A549 (cell line): Measurements from ENCODE around the gene NTRK2. TPM values are rescaled to one million over a fixed set of nuclear protein-coding genes. Genes with fewer than 3 reads are reported as not detected.

ENCODE experiments used
- ATAC-seq, 2 experiments: fragments of 200-7000 bp in 1 of 2; fragments of >200 bp in 1 of 2; cut with Nextera tagmentation in 1 of 2; cut with Tn5 transposase in 1 of 2; 3 replicates each; pipeline versions ENCODE4 v1.8.0 to v1.9.1; 2018 to 2020; ENCODE audit warnings: mild to moderate bottlenecking in 1 of 2, moderate library complexity in 1 of 2
- CTCF ChIA-PET: fragments of 300-600 bp; sonication (Branson Sonifier 250); formaldehyde crosslinking; extraction: SDS; loops from one replicate; lab custom pipeline; 2021; ENCODE audit warnings: antibody characterized with exemption, inconsistent platforms; lab: Yijun Ruan, JAX
- POLR2A ChIA-PET: fragments of 350-600 bp; formaldehyde crosslinking; extraction: SDS; loops from one replicate; lab custom pipeline; 2021; ENCODE audit warnings: antibody characterized with exemption, inconsistent platforms; lab: Yijun Ruan, JAX
- DNase-seq, 2 experiments: peaks; one replicate each; pipeline versions ENCODE4 v3.0.0 to v3.0.0-alpha.2; 2011 to 2016; ENCODE audit warnings: low read depth in 1 of 2, low spot score in 1 of 2
- FAIRE-seq: peaks from 2 replicates; lab custom pipeline; 2011; peaks lifted over from hg19 to GRCh38; lab: Jason Lieb, UNC
- H3K27ac ChIP-seq, 2 experiments: fragments of >200 bp; sonication (Bioruptor Twin); formaldehyde crosslinking; 3 replicates each; pipeline ENCODE4 v1.5.1; 2016 to 2017
- H3K4me1 ChIP-seq: fragments of >200 bp; sonication (Bioruptor Twin); formaldehyde crosslinking; 3 replicates; pipeline ENCODE4 v1.6.1; 2016
- H3K4me2 ChIP-seq: fragments of >200 bp; sonication (Bioruptor Twin); formaldehyde crosslinking; 3 replicates; pipeline ENCODE4 v1.6.1; 2016
- H3K4me3 ChIP-seq: fragments of >200 bp; sonication (Bioruptor Twin); formaldehyde crosslinking; 3 replicates; pipeline ENCODE4 v1.5.1; 2016
- H3K9me3 ChIP-seq: fragments of >200 bp; sonication (Bioruptor Twin); formaldehyde crosslinking; 3 replicates; pipeline ENCODE4 v1.6.1; 2016
- BHLHE40 ChIP-seq: IDR thresholded peaks from 2 replicates; pipeline ENCODE4 v1.6.1; 2012; ENCODE audit warnings: low read depth, low read length, inconsistent platforms
- CBX2 ChIP-seq: fragments of 200-600 bp; sonication (generic); IDR thresholded peaks from 2 replicates; pipeline ENCODE4 v1.6.1; 2016; ENCODE audit warnings: low read depth, mild to moderate bottlenecking, borderline replicate concordance
- CEBPB ChIP-seq, 2 experiments: fragments of >200 bp in 1 of 2; sonication (Bioruptor Twin) in 1 of 2; formaldehyde crosslinking in 1 of 2; IDR thresholded peaks; 2 replicates each; pipeline ENCODE4 v1.6.1; 2012 to 2016
- CTCF ChIP-seq: fragments of >200 bp; sonication (Bioruptor Twin); formaldehyde crosslinking; IDR thresholded peaks from 3 replicates; pipeline ENCODE4 v1.5.1; 2016
- ELK1 ChIP-seq: fragments of 150-350 bp; IDR thresholded peaks from 2 replicates; pipeline ENCODE4 v1.6.1; 2014; ENCODE audit warnings: low read depth, mild to moderate bottlenecking, low read length
- EP300 ChIP-seq, 2 experiments: fragments of >200 bp; sonication (Bioruptor Twin); formaldehyde crosslinking; IDR thresholded peaks; 2 replicates in 1 of 2; 3 replicates in 1 of 2; pipeline ENCODE4 v1.6.1; 2016 to 2017
- FOSB ChIP-seq: fragments of 250-450 bp; sonication (Bioruptor Pico); IDR thresholded peaks from 2 replicates; pipeline ENCODE4 v1.5.0; 2020; ENCODE audit warnings: mild to moderate bottlenecking, moderate library complexity
- HDAC2 ChIP-seq: fragments of 200-600 bp; sonication (generic); IDR thresholded peaks from 2 replicates; pipeline ENCODE4 v1.6.1; 2016
- HEYL ChIP-seq: fragments of 250-450 bp; sonication (Bioruptor Pico); IDR thresholded peaks from 2 replicates; pipeline ENCODE4 v1.8.0; 2021; ENCODE audit warnings: mild to moderate bottlenecking, moderate library complexity
- HOXB13 ChIP-seq: fragments of 250-450 bp; sonication (Bioruptor Pico); IDR thresholded peaks from 2 replicates; pipeline ENCODE4 v1.5.0; 2020; ENCODE audit warnings: low read depth, mild to moderate bottlenecking, moderate library complexity
- JUN ChIP-seq, 2 experiments: fragments of >200 bp; sonication (Bioruptor Twin); formaldehyde crosslinking; IDR thresholded peaks; 2 replicates in 1 of 2; 3 replicates in 1 of 2; pipeline ENCODE4 v1.6.1; 2016 to 2017
- JUNB ChIP-seq: fragments of >200 bp; sonication (Bioruptor Twin); formaldehyde crosslinking; IDR thresholded peaks from 2 replicates; pipeline ENCODE4 v1.6.1; 2016
- KDM5A ChIP-seq: fragments of 200-600 bp; sonication (generic); IDR thresholded peaks from 2 replicates; pipeline ENCODE4 v1.6.1; 2016; ENCODE audit warnings: antibody characterized with exemption, mild to moderate bottlenecking
- NFE2L2 ChIP-seq: fragments of 150-350 bp; conservative IDR thresholded peaks from 2 replicates; pipeline ENCODE4 v1.6.1; 2014; ENCODE audit warnings: low read length
- RARB ChIP-seq: fragments of 250-450 bp; sonication (Bioruptor Pico); IDR thresholded peaks from 2 replicates; pipeline ENCODE4 v1.8.0; 2021; ENCODE audit warnings: mild to moderate bottlenecking, moderate library complexity
- TFCP2L1 ChIP-seq: fragments of 250-450 bp; sonication (Bioruptor Pico); IDR thresholded peaks from 2 replicates; pipeline ENCODE4 v1.5.0; 2021; ENCODE audit warnings: mild to moderate bottlenecking
- TP53 ChIP-seq: fragments of 250-450 bp; sonication (Bioruptor Pico); IDR thresholded peaks from 2 replicates; pipeline ENCODE4 v1.5.0; 2021; ENCODE audit warnings: mild to moderate bottlenecking, moderate library complexity
- USF2 ChIP-seq: fragments of 450-650 bp; IDR thresholded peaks from 2 replicates; pipeline ENCODE4 v1.6.1; 2014; ENCODE audit warnings: antibody characterized with exemption
- ZC3H11A ChIP-seq: fragments of 450-650 bp; IDR thresholded peaks from 2 replicates; pipeline ENCODE4 v1.6.1; 2014; ENCODE audit warnings: antibody characterized with exemption, mild to moderate bottlenecking
- ZFP36 ChIP-seq: fragments of 450-650 bp; IDR thresholded peaks from 2 replicates; pipeline ENCODE4 v1.6.1; 2014; ENCODE audit warnings: borderline replicate concordance; ENCODE audit not compliant: partially characterized antibody
- WGBS: methylation state at CpG from one replicate; pipeline ENCODE4 v1.1.6; 2017; ENCODE audit errors: missing lambda C conversion rate; 5-methylcytosine and 5-hydroxymethylcytosine counted together
- polyA plus RNA-seq, 4 experiments: library from polyadenylated mRNA; depleted of rRNA in 3 of 4; stranded (reverse); fragments of >200 nt; fragmentation: RNase III in 1 of 4; extraction: RNeasy Plus Mini Kit Qiagen cat#74134 plus additional on column Dnase treatment in 1 of 4; gene quantifications; 2 replicates in 3 of 4; 3 replicates in 1 of 4; pipeline ENCODE4 v1.2.3, GENCODE V29; 2011 to 2017
- TF ChIP-seq, protein P1 (sequence below): fragments of 250-450 bp; sonication (Bioruptor Pico); IDR thresholded peaks from 2 replicates; pipeline ENCODE4 v1.5.0; 2020; ENCODE audit warnings: low read depth, mild to moderate bottlenecking, moderate library complexity

The NTRK2 gene
- polyA plus RNA-seq, 2 of the 4 experiments (the other 2 are of a cell fraction), result 0.03 TPM

DNA sequence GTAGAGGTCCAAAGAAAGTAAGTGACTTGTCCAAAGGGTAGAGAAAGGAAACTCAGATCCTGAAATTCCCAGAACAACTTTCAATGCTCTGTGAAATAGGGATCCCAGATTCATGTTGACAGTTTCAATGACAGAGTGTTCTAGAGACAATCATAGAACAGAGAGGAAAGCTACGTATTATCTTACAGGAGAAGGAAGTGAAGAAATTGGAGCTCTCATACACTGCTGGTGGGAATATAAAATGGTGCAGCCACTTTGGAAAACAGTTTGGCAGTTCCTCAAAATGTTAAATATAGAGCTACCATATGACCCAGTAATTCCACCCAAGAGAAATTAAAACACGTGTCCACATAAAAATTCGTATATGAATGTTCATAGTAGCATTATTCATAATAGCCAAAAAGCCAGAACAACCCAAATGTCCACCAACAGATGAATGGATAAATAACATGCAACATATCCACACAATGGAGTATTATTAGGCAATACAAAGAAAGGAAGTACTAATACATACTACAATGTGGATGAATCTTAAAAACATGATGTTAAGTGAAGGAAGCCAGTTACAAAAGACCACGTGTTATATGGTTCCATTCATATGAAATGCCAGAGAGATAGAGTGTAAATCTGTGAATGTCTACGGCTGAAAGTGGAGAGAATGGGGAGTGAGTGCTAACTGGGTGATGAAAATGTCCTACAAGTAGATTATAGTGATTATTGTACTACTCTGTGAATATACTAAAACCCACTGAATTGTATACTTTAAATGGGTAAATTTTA, 197.1 kb downstream of the NTRK2 start:
- CTCF ChIA-PET, result interaction anchor here (0.9 kb wide), 1 partner anchor 14 kb away, joined by 3 read pairs; no protein-coding TSS in a partner anchor
- WGBS, result 32% methylated on average over 5 of the region's 5 CpGs

DNA sequence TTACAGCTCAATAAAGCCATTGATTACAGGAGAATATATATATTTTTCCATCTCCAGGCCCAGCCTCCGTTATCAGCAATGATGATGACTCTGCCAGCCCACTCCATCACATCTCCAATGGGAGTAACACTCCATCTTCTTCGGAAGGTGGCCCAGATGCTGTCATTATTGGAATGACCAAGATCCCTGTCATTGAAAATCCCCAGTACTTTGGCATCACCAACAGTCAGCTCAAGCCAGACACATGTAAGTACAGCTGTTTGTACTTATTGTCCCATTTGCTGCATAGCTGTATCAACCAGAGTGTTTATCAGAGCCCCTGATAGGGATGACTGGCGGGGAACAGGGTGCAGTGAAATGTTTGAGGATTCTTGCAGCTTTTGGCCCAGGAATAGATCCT, 197.7 kb downstream of the NTRK2 start:
- CTCF ChIA-PET, result interaction anchor here (0.9 kb wide), 1 partner anchor 15 kb away, joined by 3 read pairs; no protein-coding TSS in a partner anchor
- TF ChIP-seq EP300 (IDR thresholded peaks at IDR 0.05) (no peak), TP53 (no peak), ZC3H11A (no peak), HDAC2 (no peak), HEYL (CRISPR knock-in tag) (no peak), CEBPB (IDR thresholded peaks at IDR 0.05) (no peak), TFCP2L1 (CRISPR knock-in tag) (no peak), ELK1 (no peak), NFE2L2 (no peak), CBX2 (no peak), ZFP36 (no peak), FOSB (CRISPR knock-in tag) (no peak), JUNB (no peak), HOXB13 (CRISPR knock-in tag) (no peak), RARB (no peak), USF2 (no peak), JUN (IDR thresholded peaks at IDR 0.05) (no peak), KDM5A (no peak), CTCF (no peak)
- TF ChIP-seq, protein P1, sequence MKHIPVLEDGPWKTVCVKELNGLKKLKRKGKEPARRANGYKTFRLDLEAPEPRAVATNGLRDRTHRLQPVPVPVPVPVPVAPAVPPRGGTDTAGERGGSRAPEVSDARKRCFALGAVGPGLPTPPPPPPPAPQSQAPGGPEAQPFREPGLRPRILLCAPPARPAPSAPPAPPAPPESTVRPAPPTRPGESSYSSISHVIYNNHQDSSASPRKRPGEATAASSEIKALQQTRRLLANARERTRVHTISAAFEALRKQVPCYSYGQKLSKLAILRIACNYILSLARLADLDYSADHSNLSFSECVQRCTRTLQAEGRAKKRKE (CRISPR knock-in tag), result no peak
- TF ChIP-seq, all 56 proteins: peak for 0
- no peak for DNase-seq
- 54% methylated on average over 3 of the region's 3 CpGs for WGBS
- no peak for FAIRE-seq
- POLR2A ChIA-PET, result no interaction called here
- Histone ChIP-seq H3K4me1 (no peaks in the 10 kb centered on the region), H3K9me3 (no peaks in the 10 kb centered on the region), H3K4me3 (no peak overlapping the region), H3K27ac (no peak overlapping the region), H3K4me2 (no peak overlapping the region)
- ATAC-seq, result no peak

More for the DNA sequence above, 197.1 kb downstream of the NTRK2 start:
- TF ChIP-seq ELK1, result no peak
- no peak for TF ChIP-seq BHLHE40
- Histone ChIP-seq H3K4me1 (no peaks in the 10 kb centered on the region), H3K27ac (no peak overlapping the region), H3K9me3 (no peaks in the 10 kb centered on the region), H3K4me3 (no peak overlapping the region), H3K4me2 (no peak overlapping the region)
- DNase-seq, result no peak
- no peak for FAIRE-seq
- POLR2A ChIA-PET, result no interaction called here
- no peak for ATAC-seq
